GM12891 (cell line): Measurements from ENCODE around the gene ADK.

Source experiments
- DNase-seq: peaks from one replicate; pipeline ENCODE4 v3.0.0; 2011; ENCODE audit warnings: low spot score; ENCODE audit not compliant: insufficient read length
- FAIRE-seq: peaks from 2 replicates; lab custom pipeline; 2011; peaks lifted over from hg19 to GRCh38; lab: Jason Lieb, UNC
- PAX5 ChIP-seq: IDR thresholded peaks from 2 replicates; pipeline ENCODE4 v1.6.1; 2011; ENCODE audit warnings: low read length, moderate library complexity, mild to moderate bottlenecking; ENCODE audit not compliant: insufficient read depth, severe bottlenecking
- POLR2A ChIP-seq: IDR thresholded peaks from 2 replicates; pipeline ENCODE4 v1.6.1; 2011; ENCODE audit warnings: low read depth, low read length, control low read depth
- POLR2AphosphoS5 ChIP-seq: IDR thresholded peaks from 2 replicates; pipeline ENCODE4 v1.6.1; 2011; ENCODE audit warnings: low read depth, low read length, control low read depth
- POU2F2 ChIP-seq: IDR thresholded peaks from 2 replicates; pipeline ENCODE4 v1.6.1; 2011; ENCODE audit warnings: low read depth, mild to moderate bottlenecking, control low read depth, low read length, moderate library complexity
- SPI1 ChIP-seq: IDR thresholded peaks from 2 replicates; pipeline ENCODE4 v1.6.1; 2011; ENCODE audit warnings: low read depth, low read length, control low read depth
- TAF1 ChIP-seq: IDR thresholded peaks from 2 replicates; pipeline ENCODE4 v1.6.1; 2011; ENCODE audit warnings: low read depth, low read length, control low read depth

The ADK gene

GRCh38 chr10:74596713-74597112, 445.7 kb downstream of the ADK start:
- FAIRE-seq (no peak), DNase-seq (no peak)
- TF ChIP-seq PAX5 (no peak), POLR2A (no peak), POLR2AphosphoS5 (no peak), SPI1 (no peak), POU2F2 (no peak), TAF1 (no peak)

- TF ChIP-seq POLR2AphosphoS5 = no peak
- TF ChIP-seq SPI1 = no peak
- TF ChIP-seq TAF1 = no peak
- no peak for TF ChIP-seq POU2F2
- TF ChIP-seq PAX5 = no peak
- no peak for TF ChIP-seq POLR2A
- DNase-seq = no peak
- no peak for FAIRE-seq
These were observed 448.0 kb downstream of the ADK start for GRCh38 chr10:74598891-74599566.

GRCh38 chr10:74599672-74600071, 448.7 kb downstream of the ADK start:
- no peak for TF ChIP-seq POLR2A
- TF ChIP-seq PAX5 = no peak
- TF ChIP-seq POU2F2 = no peak
- no peak for TF ChIP-seq POLR2AphosphoS5
- no peak for TF ChIP-seq SPI1
- no peak for TF ChIP-seq TAF1
- DNase-seq = no peak
- FAIRE-seq = no peak

- DNase-seq (no peak), FAIRE-seq (no peak)
- TF ChIP-seq POLR2AphosphoS5 = no peak
- no peak for TF ChIP-seq SPI1
- TF ChIP-seq POU2F2 = no peak
- TF ChIP-seq TAF1 = no peak
- no peak for TF ChIP-seq PAX5
- TF ChIP-seq POLR2A = no peak
These were observed 449.1 kb downstream of the ADK start for GRCh38 chr10:74600170-74600569.

- TF ChIP-seq PAX5 (no peak), POLR2A (no peak), TAF1 (no peak)
- no peak for DNase-seq
- no peak for FAIRE-seq
These were observed 451.6 kb downstream of the ADK start for GRCh38 chr10:74602576-74602975.

- FAIRE-seq (no peak), DNase-seq (no peak)
- no peak for TF ChIP-seq POU2F2
- no peak for TF ChIP-seq TAF1
- TF ChIP-seq SPI1 = no peak
- TF ChIP-seq POLR2AphosphoS5 = no peak
- TF ChIP-seq PAX5 = no peak
- TF ChIP-seq POLR2A = no peak
These were observed 459.3 kb downstream of the ADK start for GRCh38 chr10:74610299-74610698.

- no peak for DNase-seq
- TF ChIP-seq POU2F2 (no peak), PAX5 (no peak), SPI1 (no peak), TAF1 (no peak), POLR2A (no peak), POLR2AphosphoS5 (no peak)
- no peak for FAIRE-seq
These were observed 461.2 kb downstream of the ADK start for GRCh38 chr10:74612195-74612594.

- no peak for DNase-seq
- TF ChIP-seq TAF1 (no peak), PAX5 (no peak), SPI1 (no peak), POU2F2 (no peak), POLR2AphosphoS5 (no peak), POLR2A (no peak)
- FAIRE-seq = no peak
These were observed 469.6 kb downstream of the ADK start for GRCh38 chr10:74620626-74621025.

GRCh38 chr10:74623786-74624185, 472.8 kb downstream of the ADK start:
- DNase-seq = no peak
- TF ChIP-seq SPI1 (no peak), PAX5 (no peak), POU2F2 (no peak), POLR2A (no peak), POLR2AphosphoS5 (no peak), TAF1 (no peak)
- no peak for FAIRE-seq

GRCh38 chr10:74624501-74624900, 473.5 kb downstream of the ADK start:
- no peak for TF ChIP-seq POU2F2
- TF ChIP-seq TAF1 = no peak
- no peak for TF ChIP-seq SPI1
- no peak for FAIRE-seq
- no peak for DNase-seq

GRCh38 chr10:74628136-74628535, 477.1 kb downstream of the ADK start:
- DNase-seq (no peak), FAIRE-seq (no peak)
- no peak for TF ChIP-seq POLR2A
- no peak for TF ChIP-seq POLR2AphosphoS5
- TF ChIP-seq POU2F2 = no peak
- TF ChIP-seq TAF1 = no peak
- no peak for TF ChIP-seq SPI1
- TF ChIP-seq PAX5 = no peak
